Measurements from ENCODE around the gene NAA10. TPM values are rescaled to one million over a fixed set of nuclear protein-coding genes. Genes with fewer than 3 reads are reported as not detected.

The NAA10 gene
- total and polyA plus RNA-seq, 4 donors, result 33.1 to 146 (median 104) TPM

GRCh38 chrX:153965406-153965805, 30.6 kb upstream of the NAA10 start:
- H3K9me3 ChIP-seq (ENCODE audit: control insufficient read depth in 4 of 4, insufficient read depth in 3 of 4, low read length in 3 of 4), result peaks cover 0 to 5% (median 0%) of the 10 kb centered on the region in 4 donors
- H3K4me1 ChIP-seq (ENCODE audit: control insufficient read depth in 5 of 5, insufficient read depth in 5 of 5, low read length in 5 of 5), result peaks cover 0 to 30% (median 10%) of the 10 kb centered on the region in 5 donors
- peaks cover 5 to 32% (median 20%) of the 10 kb centered on the region in 4 donors for H3K36me3 ChIP-seq (ENCODE audit: control insufficient read depth in 4 of 4, insufficient read depth in 4 of 4, low read length in 4 of 4)
- no peak overlapping the region for H3K27ac ChIP-seq (ENCODE audit: low read depth in 1 of 2, low read length in 1 of 2)
- no peak overlapping the region for H3K4me3 ChIP-seq
- 73 to 83% methylated on average over 4 to 5 of the region's 5 CpGs for WGBS, 2 donors
- no peak for DNase-seq
- ATAC-seq (ENCODE audit: insufficient read depth, low FRiP score), result no peak
- no peaks in the 10 kb centered on the region for H3K27me3 ChIP-seq (ENCODE audit: control insufficient read depth in 3 of 3, insufficient read depth in 3 of 3, low read length in 2 of 3)
- no peak overlapping the region for H3K9ac ChIP-seq (ENCODE audit: insufficient read depth in 1 of 2, low read length in 2 of 2)
- no peak for TF ChIP-seq CTCF (IDR thresholded peaks at IDR 0.05; ENCODE audit: control extremely low read depth, extremely low read depth)

GRCh38 chrX:153964105-153964504, 29.3 kb upstream of the NAA10 start:
- Histone ChIP-seq H3K36me3 (ENCODE audit: control insufficient read depth in 4 of 4, insufficient read depth in 4 of 4, low read length in 4 of 4) (peaks cover 14 to 37% (median 23%) of the 10 kb centered on the region in 4 donors), H3K4me1 (ENCODE audit: control insufficient read depth in 5 of 5, insufficient read depth in 5 of 5, low read length in 5 of 5) (peaks cover 0 to 23% (median 10%) of the 10 kb centered on the region in 5 donors), H3K27me3 (ENCODE audit: control insufficient read depth in 3 of 3, insufficient read depth in 3 of 3, low read length in 2 of 3) (no peaks in the 10 kb centered on the region), H3K9ac (ENCODE audit: insufficient read depth in 1 of 2, low read length in 2 of 2) (no peak overlapping the region), H3K4me3 (no peak overlapping the region), H3K27ac (ENCODE audit: low read depth in 1 of 2, low read length in 1 of 2) (no peak overlapping the region), H3K9me3 (ENCODE audit: control insufficient read depth in 4 of 4, insufficient read depth in 3 of 4, low read length in 3 of 4) (peaks cover 0 to 5% (median 0%) of the 10 kb centered on the region in 4 donors)
- 91 to 92% methylated on average over 13 to 14 of the region's 14 CpGs for WGBS, 2 donors
- no peak for ATAC-seq (ENCODE audit: insufficient read depth, low FRiP score)
- DNase-seq, result no peak
- TF ChIP-seq CTCF (IDR thresholded peaks at IDR 0.05; ENCODE audit: control extremely low read depth, extremely low read depth), result no peak

DNA sequence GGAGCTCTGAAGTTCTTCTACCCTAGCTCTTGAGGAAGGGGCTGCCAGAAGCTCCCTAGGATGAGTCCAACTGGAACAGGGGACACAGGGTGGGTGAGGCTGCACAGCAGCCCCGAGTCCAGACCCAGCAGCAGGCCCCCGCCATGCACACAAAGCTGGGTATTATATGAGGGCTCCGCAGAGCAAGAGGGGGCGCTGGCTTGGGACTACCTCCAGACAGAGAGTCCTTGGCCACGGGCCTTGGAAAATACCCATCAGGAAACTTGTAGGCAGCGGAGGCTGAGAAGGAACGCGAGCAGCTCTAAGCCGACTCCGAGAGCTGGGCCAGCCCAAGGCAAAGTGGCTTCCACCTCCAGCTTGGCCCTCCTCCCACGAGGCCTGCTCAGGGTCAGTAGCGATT, 28.7 kb upstream of the NAA10 start:
- no peak overlapping the region for H3K4me3 ChIP-seq
- peaks cover 14 to 42% (median 26%) of the 10 kb centered on the region in 4 donors for H3K36me3 ChIP-seq (ENCODE audit: control insufficient read depth in 4 of 4, insufficient read depth in 4 of 4, low read length in 4 of 4)
- 94 to 100% methylated on average over 9 to 12 of the region's 12 CpGs for WGBS, 2 donors
- ATAC-seq (ENCODE audit: insufficient read depth, low FRiP score), result no peak
- H3K27me3 ChIP-seq (ENCODE audit: control insufficient read depth in 3 of 3, insufficient read depth in 3 of 3, low read length in 2 of 3), result no peaks in the 10 kb centered on the region
- DNase-seq, result no peak
- H3K9me3 ChIP-seq (ENCODE audit: control insufficient read depth in 4 of 4, insufficient read depth in 3 of 4, low read length in 3 of 4), result peaks cover 0 to 5% (median 0%) of the 10 kb centered on the region in 4 donors
- no peak overlapping the region for H3K9ac ChIP-seq (ENCODE audit: insufficient read depth in 1 of 2, low read length in 2 of 2)
- peaks cover 0 to 18% (median 7%) of the 10 kb centered on the region in 5 donors for H3K4me1 ChIP-seq (ENCODE audit: control insufficient read depth in 5 of 5, insufficient read depth in 5 of 5, low read length in 5 of 5)
- H3K27ac ChIP-seq (ENCODE audit: low read depth in 1 of 2, low read length in 1 of 2), result no peak overlapping the region
- no peak for TF ChIP-seq CTCF (IDR thresholded peaks at IDR 0.05; ENCODE audit: control extremely low read depth, extremely low read depth)

GRCh38 chrX:153961292-153961691, 26.5 kb upstream of the NAA10 start:
- TF ChIP-seq CTCF (IDR thresholded peaks at IDR 0.05; ENCODE audit: control extremely low read depth, extremely low read depth), result no peak
- Histone ChIP-seq H3K9ac (ENCODE audit: insufficient read depth in 1 of 2, low read length in 2 of 2) (no peak overlapping the region), H3K36me3 (ENCODE audit: control insufficient read depth in 4 of 4, insufficient read depth in 4 of 4, low read length in 4 of 4) (peaks cover 19 to 63% (median 35%) of the 10 kb centered on the region in 4 donors), H3K27me3 (ENCODE audit: control insufficient read depth in 3 of 3, insufficient read depth in 3 of 3, low read length in 2 of 3) (no peaks in the 10 kb centered on the region), H3K9me3 (ENCODE audit: control insufficient read depth in 4 of 4, insufficient read depth in 3 of 4, low read length in 3 of 4) (peaks cover 0 to 5% (median 0%) of the 10 kb centered on the region in 4 donors), H3K27ac (ENCODE audit: low read depth in 1 of 2, low read length in 1 of 2) (no peak overlapping the region), H3K4me3 (no peak overlapping the region), H3K4me1 (ENCODE audit: control insufficient read depth in 5 of 5, insufficient read depth in 5 of 5, low read length in 5 of 5) (no peaks in the 10 kb centered on the region)
- 90 to 93% methylated on average over 9 to 11 of the region's 11 CpGs for WGBS, 2 donors
- ATAC-seq (ENCODE audit: insufficient read depth, low FRiP score), result no peak
- no peak for DNase-seq

All from lung (tissue), 12 donors.